Keratinocyte (primary cell): Measurements from ENCODE around the gene GABRA1. TPM values are rescaled to one million over a fixed set of nuclear protein-coding genes. Genes with fewer than 3 reads are reported as not detected.

Source experiments
- DNase-seq: peaks from one replicate; pipeline ENCODE4 v3.0.0-alpha.2; 2011; ENCODE audit warnings: low read depth, missing footprints, low spot score
- FAIRE-seq: peaks from 2 replicates; lab custom pipeline; 2011; peaks lifted over from hg19 to GRCh38; lab: Jason Lieb, UNC
- H2AFZ ChIP-seq: 2 replicates; pipeline ENCODE4 v1.6.0; 2012; ENCODE audit warnings: low read length, control low read depth, inconsistent platforms; ENCODE audit not compliant: control insufficient read depth
- H3K27ac ChIP-seq: 2 replicates; pipeline ENCODE4 v1.5.1; 2011; ENCODE audit warnings: low read length; ENCODE audit not compliant: control insufficient read depth, insufficient read depth
- H3K27me3 ChIP-seq: 3 replicates; pipeline ENCODE4 v1.6.0; 2011; ENCODE audit warnings: low read length; ENCODE audit not compliant: control insufficient read depth, insufficient read depth; ENCODE audit errors: extremely low read depth
- H3K36me3 ChIP-seq, 2 experiments: 2 replicates in 1 of 2; 3 replicates in 1 of 2; pipeline ENCODE4 v1.5.1; 2011; ENCODE audit warnings: low read length in 2 of 2, mild to moderate bottlenecking in 1 of 2; ENCODE audit not compliant: control insufficient read depth in 2 of 2, insufficient read depth in 2 of 2; ENCODE audit errors: extremely low read depth in 1 of 2
- H3K4me1 ChIP-seq: 3 replicates; pipeline ENCODE4 v1.5.1; 2011; ENCODE audit warnings: low read length; ENCODE audit not compliant: control insufficient read depth, insufficient read depth; ENCODE audit errors: extremely low read depth
- H3K4me2 ChIP-seq: 3 replicates; pipeline ENCODE4 v1.6.0; 2011; ENCODE audit warnings: low read depth, low read length; ENCODE audit not compliant: control insufficient read depth, insufficient read depth; ENCODE audit errors: extremely low read depth
- H3K4me3 ChIP-seq, 3 experiments: fragments of 200-600 bp in 1 of 3; sonication (generic) in 1 of 3; 2 replicates in 2 of 3; 3 replicates in 1 of 3; pipeline ENCODE4 v1.5.1; 2011 to 2016; ENCODE audit warnings: low read length in 3 of 3, mild to moderate bottlenecking in 3 of 3, control low read depth in 2 of 3, inconsistent platforms in 1 of 3, low read depth in 1 of 3, mixed read lengths in 1 of 3, mixed run types in 1 of 3, moderate library complexity in 1 of 3; ENCODE audit not compliant: control insufficient read depth in 2 of 3, insufficient read depth in 2 of 3; ENCODE audit errors: extremely low read depth in 1 of 3
- H3K79me2 ChIP-seq: 2 replicates; pipeline ENCODE4 v1.6.0; 2012; ENCODE audit warnings: low read length; ENCODE audit not compliant: control insufficient read depth, insufficient read depth
- H3K9ac ChIP-seq: 3 replicates; pipeline ENCODE4 v1.6.0; 2011; ENCODE audit warnings: low read length; ENCODE audit not compliant: control insufficient read depth, insufficient read depth; ENCODE audit errors: extremely low read depth
- H3K9me1 ChIP-seq: 3 replicates; pipeline ENCODE4 v1.6.0; 2011; ENCODE audit warnings: low read length; ENCODE audit not compliant: control insufficient read depth, insufficient read depth; ENCODE audit errors: extremely low read depth
- H3K9me3 ChIP-seq: 2 replicates; pipeline ENCODE4 v1.5.1; 2012; ENCODE audit warnings: low read depth, low read length; ENCODE audit not compliant: control insufficient read depth
- H4K20me1 ChIP-seq: 3 replicates; pipeline ENCODE4 v1.6.0; 2011; ENCODE audit warnings: low read length; ENCODE audit not compliant: control insufficient read depth, insufficient read depth; ENCODE audit errors: extremely low read depth
- CTCF ChIP-seq, 3 experiments: IDR thresholded peaks in 1 of 3; conservative IDR thresholded peaks in 1 of 3; optimal IDR thresholded peaks in 1 of 3; 2 replicates in 2 of 3; 3 replicates in 1 of 3; pipeline versions ENCODE3 to v1.5.1; 2011; ENCODE audit warnings: low read length in 3 of 3, mild to moderate bottlenecking in 3 of 3, moderate library complexity in 2 of 3, control low read depth in 1 of 3, inconsistent platforms in 1 of 3; ENCODE audit not compliant: insufficient read depth in 2 of 3; ENCODE audit errors: extremely low read depth in 1 of 3
- EZH2 ChIP-seq: IDR thresholded peaks from one replicate; pipeline ENCODE4 v1.6.1; 2012; ENCODE audit warnings: inconsistent platforms, mild to moderate bottlenecking, low read length, moderate library complexity
- dilution Hi-C: fragments of 300-500 bp; cut with MboI; formaldehyde crosslinking; loops from one replicate; pipeline ENCODE4 v1.7.0; 2020; ENCODE audit warnings: low sequenced_read_pairs; ENCODE audit not compliant: extremely low pct_ligation_motif_present
- polyA plus RNA-seq, 5 experiments: library from polyadenylated mRNA; depleted of rRNA in 3 of 5; stranded (reverse) in 3 of 5; stranded (forward) in 1 of 5; unstranded in 1 of 5; fragments of >200 nt; gene quantifications; 1 replicate in 1 of 5; 2 replicates in 3 of 5; 3 replicates in 1 of 5; pipeline versions ENCODE4 v1.2.1 to v1.2.3, GENCODE V29; 2011 to 2012; ENCODE audit warnings: missing spikeins in 2 of 5, low read depth in 1 of 5, low replicate concordance in 1 of 5

GABRA1 gene
- polyA plus RNA-seq, 1 donor (not counting 4 experiments of a cell fraction or from before 2014, with no cell fraction given) = not detected

- Histone ChIP-seq H3K36me3 (no peaks in the 10 kb centered on the region), H3K9me1 (no peaks in the 10 kb centered on the region), H3K4me3 (no peak overlapping the region), H3K9ac (no peak overlapping the region), H3K4me2 (no peak overlapping the region), H3K9me3 (no peaks in the 10 kb centered on the region), H3K4me1 (no peaks in the 10 kb centered on the region), H3K27me3 (no peaks in the 10 kb centered on the region), H3K27ac (no peak overlapping the region), H3K79me2 (no peaks in the 10 kb centered on the region), H4K20me1 (no peaks in the 10 kb centered on the region), H2AFZ (no peak overlapping the region)
- dilution Hi-C loops = no loop called here
- FAIRE-seq (no peak), DNase-seq (no peak)
- TF ChIP-seq EZH2 = no peak
- TF ChIP-seq CTCF (optimal IDR thresholded peaks at IDR 0.05 in 1 of 3, IDR thresholded peaks at IDR 0.05 in 1 of 3, conservative IDR thresholded peaks at IDR 0.05 in 1 of 3; ENCODE audit: extremely low read depth in 1 of 3, insufficient read depth in 2 of 3, low read length in 3 of 3) = no peak
Observed at GRCh38 chr5:161895514-161895913, 47.6 kb downstream of the GABRA1 start.

- no peaks in the 10 kb centered on the region for H3K27me3 ChIP-seq
- H3K4me2 ChIP-seq = no peak overlapping the region
- H3K27ac ChIP-seq = no peak overlapping the region
- TF ChIP-seq EZH2 (no peak), CTCF (optimal IDR thresholded peaks at IDR 0.05 in 1 of 3, IDR thresholded peaks at IDR 0.05 in 1 of 3, conservative IDR thresholded peaks at IDR 0.05 in 1 of 3; ENCODE audit: extremely low read depth in 1 of 3, insufficient read depth in 2 of 3, low read length in 3 of 3) (no peak)
- H4K20me1 ChIP-seq = no peaks in the 10 kb centered on the region
- H2AFZ ChIP-seq = no peak overlapping the region
- H3K4me1 ChIP-seq = no peaks in the 10 kb centered on the region
- no peaks in the 10 kb centered on the region for H3K79me2 ChIP-seq
- dilution Hi-C loops = no loop called here
- no peak overlapping the region for H3K4me3 ChIP-seq
- H3K36me3 ChIP-seq = no peaks in the 10 kb centered on the region
- H3K9me3 ChIP-seq = no peaks in the 10 kb centered on the region
- no peaks in the 10 kb centered on the region for H3K9me1 ChIP-seq
- no peak for DNase-seq
- FAIRE-seq = no peak
- no peak overlapping the region for H3K9ac ChIP-seq
Observed at GRCh38 chr5:161897033-161897432, 49.1 kb downstream of the GABRA1 start.
